HFFc6 (cell line): ENCODE measurements around the gene ST6GAL1. TPM values are rescaled to one million over a fixed set of nuclear protein-coding genes. Genes with fewer than 3 reads are reported as not detected.
"Not testable (repeated sequence)": the region's sequence is repeated elsewhere in the genome, so short reads cannot be mapped to it uniquely, and the experiment has no call there.

ENCODE experiments used
- DNase-seq: peaks from one replicate; pipeline ENCODE4 v3.0.0-alpha.2; 2018
- H3K27ac Mint-ChIP-seq: 2 replicates; pipeline ENCODE4 v1.8.0; 2020; ENCODE audit warnings: mild to moderate bottlenecking, mixed read lengths
- H3K27me3 Mint-ChIP-seq: 2 replicates; pipeline ENCODE4 v1.8.0; 2021; ENCODE audit warnings: mild to moderate bottlenecking, moderate library complexity, mixed read lengths; ENCODE audit not compliant: insufficient read depth
- H3K36me3 Mint-ChIP-seq: 2 replicates; pipeline ENCODE4 v1.8.0; 2021; ENCODE audit warnings: low read depth, mixed read lengths
- H3K4me1 Mint-ChIP-seq: 2 replicates; pipeline ENCODE4 v1.8.0; 2020; ENCODE audit warnings: low read depth, mixed read lengths
- H3K4me3 Mint-ChIP-seq: 2 replicates; pipeline ENCODE4 v1.8.0; 2020; ENCODE audit warnings: mild to moderate bottlenecking, moderate library complexity, mixed read lengths
- H3K9me3 Mint-ChIP-seq: 2 replicates; pipeline ENCODE4 v1.8.0; 2020; ENCODE audit warnings: mild to moderate bottlenecking, mixed read lengths
- CTCF ChIP-seq: fragments of 200-600 bp; sonication (generic); IDR thresholded peaks from 2 replicates; pipeline ENCODE4 v1.5.0; 2021; ENCODE audit warnings: antibody characterized with exemption, mild to moderate bottlenecking
- long read RNA-seq: library from polyadenylated mRNA; unstranded; transcript quantifications from one replicate; pipeline ENCODE4 v2.0.0, GENCODE V29; 2019
- total RNA-seq, 6 experiments: library from RNA; stranded (reverse); fragmentation: NEBNext Ultra II Directional; extraction: Animal tissue kit (Norgen Biotek cat#: 25700); gene quantifications; 2 replicates in 1 of 6; 3 replicates in 5 of 6; pipeline ENCODE4 v1.2.3, GENCODE V29; 2021

Gene ST6GAL1
- 1 to 10 TPM in 5 of 6 experiments, under 1 TPM in 1; 0.88 to 2.6 (median 1.9) TPM for total RNA-seq
- long read RNA-seq, result 0 reads

- no peaks in the 10 kb centered on the region for H3K9me3 Mint-ChIP-seq
- peaks cover 12% of the 10 kb centered on the region for H3K27me3 Mint-ChIP-seq
- 0 out of 2 replicates have a peak, but pooled peaks cover 2% of the 10 kb centered on the region for H3K36me3 Mint-ChIP-seq
- H3K4me1 Mint-ChIP-seq, result peaks cover 26% of the 10 kb centered on the region
- H3K4me3 Mint-ChIP-seq, result peak within 1 kb of the TSS; percentile 92
- TF ChIP-seq CTCF, result peak; percentile 59
- no peak for DNase-seq
- peak within 1 kb of the TSS; percentile 26; the same call in 1 of the 2 replicates for H3K27ac Mint-ChIP-seq
These were observed at the start of gene ST6GAL1 for GRCh38 chr3:186930143-186930640. Gene ST6GAL1 (plus strand): TSS chr3:186930526. CDS start chr3:187042704, 112,178 bp downstream.

- H3K36me3 Mint-ChIP-seq, result no peaks in the 10 kb centered on the region
- peak; percentile 30 for DNase-seq
- no peaks in the 10 kb centered on the region for H3K9me3 Mint-ChIP-seq
- peaks cover 8% of the 10 kb centered on the region; the same call in 1 of the 2 replicates for H3K27me3 Mint-ChIP-seq
- peaks cover 36% of the 10 kb centered on the region for H3K4me1 Mint-ChIP-seq
- H3K27ac Mint-ChIP-seq, result peak overlapping the region; percentile 87
- TF ChIP-seq CTCF, result no peak
- peak overlapping the region; percentile 70 for H3K4me3 Mint-ChIP-seq
These were observed 48.2 kb upstream of the ST6GAL1 start for GRCh38 chr3:186882150-186882524.

- Mint-ChIP-seq H3K36me3 (no peaks in the 10 kb centered on the region), H3K27ac (peak overlapping the region; percentile 87), H3K27me3 (peaks cover 8% of the 10 kb centered on the region; the same call in 1 of the 2 replicates), H3K9me3 (no peaks in the 10 kb centered on the region), H3K4me1 (peaks cover 36% of the 10 kb centered on the region), H3K4me3 (peak overlapping the region; percentile 32; the same call in 1 of the 2 replicates)
- TF ChIP-seq CTCF, result no peak
- peak; percentile 94 for DNase-seq
These were observed 47.2 kb upstream of the ST6GAL1 start for GRCh38 chr3:186882881-186883685.

GRCh38 chr3:186883686-186884058 lies 46.7 kb upstream of the ST6GAL1 start:
- H3K9me3 Mint-ChIP-seq, result no peaks in the 10 kb centered on the region
- H3K27me3 Mint-ChIP-seq, result peaks cover 11% of the 10 kb centered on the region
- no peaks in the 10 kb centered on the region for H3K36me3 Mint-ChIP-seq
- no peak overlapping the region for H3K4me3 Mint-ChIP-seq
- DNase-seq, result no peak
- TF ChIP-seq CTCF, result no peak
- H3K4me1 Mint-ChIP-seq, result peaks cover 36% of the 10 kb centered on the region
- peak overlapping the region; percentile 87; the same call in 1 of the 2 replicates for H3K27ac Mint-ChIP-seq

GRCh38 chr3:186884868-186885267 lies 45.5 kb upstream of the ST6GAL1 start:
- peaks cover 18% of the 10 kb centered on the region for H3K27me3 Mint-ChIP-seq

More at GRCh38 chr3:186884868-186885267, 45.5 kb upstream of the ST6GAL1 start:
- not testable (repeated sequence) for DNase-seq, H3K9me3 Mint-ChIP-seq, H3K36me3 Mint-ChIP-seq, H3K27ac Mint-ChIP-seq, H3K4me3 Mint-ChIP-seq
- H3K4me1 Mint-ChIP-seq, result peaks cover 36% of the 10 kb centered on the region
